ENCODE results near the gene AP2A2.

The AP2A2 gene

DNA sequence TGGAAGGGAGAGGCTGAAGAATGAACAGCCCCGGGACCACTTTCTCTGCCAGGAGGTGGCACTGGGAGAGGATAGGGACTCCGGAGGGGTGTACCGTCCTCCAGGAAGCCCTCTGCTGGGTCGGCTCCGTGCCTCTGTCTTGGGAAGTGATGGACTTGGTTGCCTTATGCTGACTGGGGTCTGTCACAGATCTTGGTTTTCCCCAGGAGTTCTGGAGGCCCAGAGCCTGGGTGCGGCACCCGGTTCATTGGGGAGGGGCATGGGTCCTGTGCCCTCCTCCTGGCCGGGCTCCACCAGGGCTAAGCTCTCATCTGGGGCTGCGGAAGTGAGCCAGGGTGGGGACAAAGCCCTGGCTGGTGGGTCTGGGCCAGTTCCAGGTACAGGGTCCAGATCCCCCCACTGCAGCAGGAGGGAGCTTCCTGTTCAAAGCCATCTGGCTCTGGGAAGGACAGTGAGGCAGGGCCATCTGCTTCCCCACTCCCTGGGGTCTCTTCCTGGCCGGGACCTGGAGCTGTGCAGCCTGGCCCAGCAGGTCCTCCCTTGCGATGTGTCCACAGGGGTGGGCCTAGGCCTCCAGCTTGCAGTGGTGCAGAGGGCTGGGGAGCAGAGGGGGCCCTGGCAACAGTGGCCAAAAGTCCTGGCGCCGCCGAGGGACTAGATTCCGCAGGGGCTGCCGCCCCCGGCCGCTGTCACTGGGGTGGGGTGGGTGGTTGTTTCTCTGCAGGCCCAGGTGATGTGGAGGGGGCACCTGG is 1.1 kb upstream of the AP2A2 start:
- DNase-seq (ENCODE audit: low read depth) = no peak

DNA sequence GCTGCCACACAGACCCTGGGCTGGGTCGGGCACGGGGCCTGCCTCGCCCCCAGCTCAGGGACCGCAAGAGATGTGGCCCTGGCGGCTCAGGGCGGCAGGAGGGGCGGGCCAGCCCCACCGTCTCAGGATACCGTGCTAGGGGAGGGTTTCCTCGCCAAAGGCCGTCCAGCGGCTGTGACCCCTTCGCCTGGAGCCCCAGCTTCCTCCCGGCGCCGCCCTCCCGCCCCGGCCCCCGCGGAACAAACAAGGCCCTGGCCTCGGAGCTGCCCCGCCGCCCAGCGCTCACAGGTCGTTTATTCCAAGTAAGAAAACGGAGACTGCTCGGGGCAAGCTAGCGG is 543 bp upstream of the AP2A2 start:
- DNase-seq (ENCODE audit: low read depth) = no peak

DNA sequence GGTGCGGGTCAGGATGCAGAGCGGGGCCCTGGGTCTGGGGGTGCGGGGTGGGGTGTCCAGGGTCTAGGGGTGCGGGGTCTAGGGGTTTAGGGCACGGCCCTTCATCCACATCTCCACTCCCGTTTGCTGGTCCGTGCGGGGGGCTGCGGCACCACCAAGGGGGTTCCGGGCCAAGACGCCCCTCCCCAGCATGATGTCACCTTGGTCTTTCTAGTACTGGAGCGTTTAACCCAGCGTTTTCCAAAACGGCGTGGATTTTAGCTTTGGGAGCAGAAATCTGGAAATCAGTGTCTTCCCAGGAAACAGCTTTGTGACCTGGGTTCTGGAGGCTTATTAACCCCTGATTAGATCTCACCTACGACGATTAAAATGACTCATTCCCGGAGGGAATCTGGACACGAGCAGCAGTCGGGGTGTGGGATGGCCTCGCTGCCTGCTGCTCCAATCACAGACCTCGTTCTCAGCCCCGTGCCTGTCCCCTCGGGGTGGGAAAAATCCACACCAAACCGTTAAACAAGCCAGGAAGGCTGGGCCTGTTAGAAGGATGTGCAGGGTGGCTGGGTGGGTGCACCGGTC is 759 bp downstream of the AP2A2 start:
- peak; percentile 64 for DNase-seq (ENCODE audit: low read depth)

DNA sequence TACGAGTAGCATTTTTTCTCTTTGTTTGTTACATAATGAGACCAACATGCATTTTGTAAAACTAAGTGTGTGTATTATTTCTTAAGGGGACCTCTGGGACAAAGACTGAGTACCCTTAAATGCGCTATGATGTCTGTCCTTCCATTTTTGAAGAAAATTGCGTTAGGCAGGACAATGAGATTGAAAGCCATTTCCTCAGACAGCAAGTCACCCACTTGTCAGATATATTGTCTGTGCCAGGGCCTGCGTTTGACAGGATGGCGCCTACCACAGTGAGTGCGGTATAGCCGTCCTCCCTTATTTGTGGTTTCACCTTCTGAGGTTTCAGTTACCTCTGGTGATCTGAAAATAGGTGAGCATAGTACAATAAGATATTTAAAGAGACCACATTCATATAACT is 2.2 kb downstream of the AP2A2 start:
- DNase-seq (ENCODE audit: low read depth) = no peak

DNA sequence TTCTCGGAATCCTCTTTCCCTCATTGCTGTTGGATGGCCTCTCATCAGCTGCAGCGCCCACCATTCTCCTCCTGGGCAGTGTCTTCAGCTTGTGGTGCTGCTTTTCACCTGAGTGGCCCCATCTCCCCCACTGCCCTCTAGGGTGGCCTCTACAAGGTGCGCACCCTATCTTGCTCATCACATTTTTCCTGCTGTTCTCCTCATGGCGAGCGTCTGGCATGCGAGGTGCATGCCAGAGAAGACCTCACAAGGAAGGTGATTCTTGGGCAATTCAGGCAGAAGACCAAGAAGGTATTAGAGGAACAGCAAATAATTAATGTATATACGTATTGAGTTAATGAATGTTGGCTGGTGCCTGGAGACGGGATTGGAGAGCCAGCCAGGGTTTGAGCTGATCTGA is 3.1 kb downstream of the AP2A2 start:
- DNase-seq (ENCODE audit: low read depth) = no peak

DNA sequence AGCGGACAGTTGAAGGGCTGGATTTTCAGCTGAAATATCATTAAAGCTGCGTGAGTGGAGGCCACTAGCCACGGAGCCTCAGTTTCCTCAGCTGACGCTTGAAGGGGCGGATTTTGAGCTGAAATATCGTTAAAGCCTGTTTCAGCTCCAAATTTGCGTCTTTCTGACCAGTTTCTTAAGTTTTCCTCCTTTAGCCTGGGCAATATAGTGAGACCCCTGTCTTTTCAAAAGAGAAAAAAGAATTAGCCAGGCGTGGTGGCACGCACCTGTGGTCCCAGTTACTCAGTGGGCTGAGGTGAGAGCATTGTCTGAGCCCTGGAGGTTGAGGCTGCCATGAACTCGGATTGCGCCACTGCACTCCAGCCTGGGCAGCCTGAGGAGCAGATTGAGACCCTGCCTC is 3.7 kb downstream of the AP2A2 start:
- DNase-seq (ENCODE audit: low read depth) = no peak

DNA sequence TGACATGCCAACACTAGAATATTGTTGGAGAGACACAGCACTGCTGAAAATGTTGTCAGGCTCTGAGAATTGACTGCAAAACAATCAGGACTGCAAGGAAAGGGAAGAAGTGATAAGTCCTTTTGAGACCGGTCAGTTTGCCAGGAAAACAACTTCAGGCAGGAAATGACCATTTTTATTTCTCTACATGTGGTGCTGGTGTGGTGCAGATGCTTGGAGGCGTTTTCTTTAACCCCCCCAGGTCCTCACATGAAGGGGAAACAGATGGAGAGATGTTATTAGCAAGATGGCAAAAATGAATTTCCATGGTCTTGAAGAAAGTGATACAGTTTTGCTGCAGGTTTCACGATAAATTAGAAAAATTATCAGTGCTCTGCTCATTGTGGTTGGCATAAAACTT is 5.7 kb downstream of the AP2A2 start:
- DNase-seq (ENCODE audit: low read depth) = no peak

DNA sequence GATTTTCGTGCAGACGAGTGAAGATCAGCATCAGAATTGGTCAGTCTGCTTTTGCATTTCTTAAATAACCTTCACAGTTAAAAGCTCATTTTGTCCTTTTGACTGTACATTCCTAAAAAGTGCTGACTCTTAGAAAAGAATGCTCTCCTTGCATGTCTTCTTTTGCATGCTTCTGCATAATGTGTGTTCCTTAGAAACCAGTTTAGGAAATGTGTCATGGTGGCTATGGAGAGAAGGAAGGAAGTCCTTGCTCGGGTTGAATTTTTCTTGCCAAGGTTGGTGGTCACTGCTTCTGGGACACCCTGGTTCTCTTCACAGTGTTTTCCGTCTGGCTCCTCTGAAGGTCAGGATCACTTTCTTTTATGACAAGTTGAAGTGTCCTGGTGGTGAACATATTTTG is 6.8 kb downstream of the AP2A2 start:
- DNase-seq (ENCODE audit: low read depth) = no peak

DNA sequence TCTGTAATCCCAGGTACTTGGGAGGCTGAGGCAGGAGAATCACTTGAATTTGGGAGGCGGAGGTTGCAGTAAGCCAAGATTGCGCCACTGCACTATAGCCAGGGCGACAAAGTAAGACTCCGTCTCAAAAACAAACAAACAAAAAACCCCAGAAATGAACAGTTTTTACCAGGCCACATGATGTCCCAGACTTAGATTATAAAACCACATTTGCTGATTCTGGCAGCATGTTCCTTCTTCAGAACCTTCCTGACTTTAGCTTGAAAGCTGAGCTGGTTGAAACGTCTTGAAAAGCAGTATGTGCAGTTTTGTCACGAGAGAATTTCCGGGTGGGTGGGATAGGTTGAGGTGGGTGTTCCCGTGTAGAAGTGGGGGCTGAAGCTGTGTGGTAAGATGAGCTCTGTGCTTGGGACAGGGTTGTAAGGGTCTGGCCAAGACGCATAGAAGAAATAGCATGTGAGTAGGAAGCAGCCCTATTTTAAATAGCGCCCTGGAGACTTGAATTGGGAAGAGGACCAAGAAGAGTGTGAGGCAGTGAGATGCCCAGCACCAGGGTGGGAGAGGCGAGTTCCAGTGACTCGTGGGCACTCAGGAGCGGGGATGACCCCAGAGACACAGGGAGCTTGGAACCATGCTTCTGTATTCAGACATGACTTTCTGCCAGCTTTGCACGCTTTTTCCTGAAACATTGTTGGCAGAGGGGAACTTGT is 7.6 kb downstream of the AP2A2 start:
- no peak for DNase-seq (ENCODE audit: low read depth)

DNA sequence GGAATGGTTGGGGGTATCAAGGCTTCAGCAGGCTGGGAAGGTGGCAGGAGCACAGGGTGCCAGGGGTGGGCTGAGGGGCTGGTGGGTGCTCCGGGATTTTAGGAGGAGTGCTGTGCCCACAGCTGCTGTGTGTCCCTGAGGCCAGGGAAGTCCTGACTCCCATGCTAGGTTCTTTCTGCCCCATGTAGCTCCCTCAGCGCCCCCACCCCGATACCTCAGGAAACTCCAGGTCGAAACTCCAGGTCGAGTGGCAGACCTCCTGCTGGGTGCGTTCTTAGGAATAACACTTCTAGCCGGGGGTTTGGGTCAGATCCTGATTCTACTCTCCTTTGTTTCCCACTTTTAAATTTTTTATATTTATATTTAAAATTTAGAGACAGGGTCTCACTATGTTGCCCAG is 8.3 kb downstream of the AP2A2 start:
- no peak for DNase-seq (ENCODE audit: low read depth)

DNA sequence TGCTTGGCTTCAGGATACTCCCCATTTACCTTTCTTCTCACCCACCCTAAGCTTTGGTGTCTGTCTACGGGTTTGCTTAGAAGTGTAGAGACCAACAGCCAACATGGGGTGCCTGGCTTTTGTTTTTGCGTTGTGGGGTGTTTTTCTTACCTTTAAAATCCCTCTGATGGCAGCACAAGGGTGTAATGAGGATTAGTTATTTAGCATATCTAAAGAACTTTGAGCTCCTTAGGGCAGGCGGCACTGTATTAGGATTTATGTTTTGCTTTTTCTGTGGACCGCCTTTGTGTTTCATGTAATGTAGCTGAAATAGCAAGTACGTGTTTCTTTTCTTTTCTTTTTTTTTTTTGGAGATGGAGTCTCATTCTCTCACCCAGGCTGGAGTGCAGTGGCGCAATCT is 8.9 kb downstream of the AP2A2 start:
- no peak for DNase-seq (ENCODE audit: low read depth)

DNA sequence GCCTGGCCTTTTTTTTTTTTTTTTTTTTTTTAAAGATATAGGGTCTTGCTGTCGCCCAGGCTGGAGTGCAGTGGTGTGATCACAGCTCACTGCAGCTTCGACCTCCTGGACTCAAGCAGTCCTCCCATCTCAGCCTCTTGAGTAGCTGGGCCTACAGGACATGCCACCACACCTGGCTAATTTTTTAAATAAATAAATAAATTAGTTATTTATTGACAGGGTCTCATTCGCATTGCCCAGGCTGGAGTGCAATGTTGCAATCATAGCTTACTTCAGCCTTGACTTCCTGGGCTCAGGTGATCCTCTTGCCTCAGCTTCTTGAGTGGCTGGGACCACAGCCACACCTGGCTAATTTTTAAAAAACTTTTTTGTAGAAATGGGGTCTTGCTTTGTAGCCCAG is 10.5 kb downstream of the AP2A2 start:
- DNase-seq (ENCODE audit: low read depth) = no peak

DNA sequence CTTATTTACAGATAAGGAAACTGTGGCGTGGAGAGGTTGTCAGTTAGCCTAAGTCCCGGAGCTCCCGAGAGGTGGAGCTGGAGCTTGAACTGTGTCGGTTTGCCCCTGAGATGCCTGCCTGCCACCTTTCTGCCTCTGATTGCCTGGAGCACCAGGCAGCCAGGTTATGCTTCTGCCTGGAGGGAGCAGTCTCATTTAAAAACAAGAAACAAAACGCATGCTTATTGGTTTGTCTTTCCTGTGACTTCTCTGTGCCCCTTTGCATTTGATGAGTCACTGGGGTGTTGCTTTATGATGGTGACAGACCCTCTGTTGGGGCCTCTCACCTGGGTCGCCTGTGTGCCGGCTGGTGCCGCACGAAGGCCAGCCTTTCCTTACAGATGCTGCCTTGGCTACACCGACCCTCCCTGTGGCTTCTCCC is 12.2 kb downstream of the AP2A2 start:
- DNase-seq (ENCODE audit: low read depth) = no peak

DNA sequence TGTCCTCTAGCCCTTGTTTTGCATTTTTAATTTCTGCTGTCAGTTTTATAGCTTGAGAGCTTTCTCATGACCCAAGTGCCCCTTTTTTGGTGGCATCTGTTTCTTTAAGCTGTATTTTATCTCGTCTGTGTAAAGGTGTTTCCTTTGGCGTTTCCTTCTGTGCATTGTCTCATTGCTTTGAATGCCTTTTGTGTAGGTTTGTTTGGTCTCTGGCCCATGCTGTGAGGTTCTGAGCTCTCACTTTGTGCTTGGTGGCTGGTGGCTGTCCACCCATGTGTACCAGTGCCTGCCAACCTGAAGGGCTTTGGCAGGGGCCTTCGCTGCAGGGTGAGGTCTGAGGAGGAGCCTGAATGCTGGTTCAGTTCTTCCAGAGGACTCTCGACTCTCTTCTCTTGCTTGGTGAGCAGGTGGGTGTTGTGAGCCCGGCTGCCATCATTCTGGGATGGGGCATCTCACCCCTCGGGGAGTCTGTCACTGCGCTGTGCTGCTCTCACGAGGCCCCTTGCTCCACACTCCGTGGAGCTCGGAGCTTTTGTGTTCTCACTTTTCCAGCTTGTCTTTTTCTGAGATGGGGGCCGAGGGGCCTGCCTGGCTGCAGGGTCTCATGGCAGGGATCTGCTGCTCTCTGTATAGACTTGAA is 14.9 kb downstream of the AP2A2 start:
- no peak for DNase-seq (ENCODE audit: low read depth)

DNA sequence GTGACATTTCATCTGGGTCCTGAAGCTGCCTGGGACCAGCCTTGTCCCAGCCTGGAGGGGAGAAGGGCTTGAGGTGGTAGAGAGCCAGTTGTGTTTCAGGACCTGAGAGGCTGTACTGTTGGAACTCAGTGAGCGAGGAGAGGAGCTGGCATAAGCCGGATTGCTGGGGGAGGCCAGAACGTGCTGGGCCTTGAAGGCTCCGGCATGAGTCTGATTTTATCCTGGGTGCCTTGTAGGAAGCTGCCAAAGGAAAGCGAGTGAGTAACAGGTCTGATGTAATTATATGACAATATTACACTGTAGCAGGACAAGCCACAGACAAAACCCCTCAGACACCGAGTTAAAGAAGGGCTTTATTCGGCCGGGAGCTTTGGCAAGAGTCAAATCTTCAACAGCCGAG is 17.2 kb downstream of the AP2A2 start:
- peak; percentile 83 for DNase-seq (ENCODE audit: low read depth)

DNA sequence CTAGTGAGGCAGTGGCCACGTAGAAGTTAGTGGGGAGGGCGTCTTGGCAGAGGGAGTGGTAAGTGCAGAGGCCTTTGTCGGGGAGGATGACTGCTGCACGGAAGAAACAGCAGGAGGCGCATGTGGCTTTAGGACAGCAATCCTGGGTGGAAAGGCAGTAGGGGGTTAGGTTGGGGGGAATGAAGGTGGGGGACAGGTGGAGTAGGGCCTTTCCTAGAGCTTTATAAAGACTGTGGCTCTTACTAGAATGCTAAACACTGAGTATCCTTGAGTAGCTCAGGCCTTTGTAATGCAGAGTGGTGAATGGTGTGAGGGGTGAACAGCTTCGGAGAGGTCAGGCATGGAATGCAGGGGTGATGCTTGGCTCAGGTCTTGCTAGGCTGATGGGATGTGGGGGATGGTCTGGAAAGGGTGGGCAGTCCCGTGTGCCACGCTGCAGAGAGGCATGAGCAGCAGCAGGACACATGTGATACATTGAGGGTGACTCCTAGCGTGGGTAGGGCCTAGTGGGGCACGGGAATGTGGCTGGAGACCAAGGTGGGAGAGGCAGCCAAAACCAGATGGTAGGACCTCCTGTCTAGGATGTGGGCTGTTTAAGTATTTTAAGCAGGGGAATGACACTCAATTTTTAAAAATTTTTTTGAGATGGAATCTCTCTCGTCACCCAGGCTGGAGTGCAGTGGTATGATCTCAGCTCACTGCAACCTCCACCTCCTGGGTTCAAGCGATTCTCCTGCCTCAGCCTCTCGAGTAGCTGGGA is 19.2 kb downstream of the AP2A2 start:
- DNase-seq (ENCODE audit: low read depth) = peak; percentile 74

DNA sequence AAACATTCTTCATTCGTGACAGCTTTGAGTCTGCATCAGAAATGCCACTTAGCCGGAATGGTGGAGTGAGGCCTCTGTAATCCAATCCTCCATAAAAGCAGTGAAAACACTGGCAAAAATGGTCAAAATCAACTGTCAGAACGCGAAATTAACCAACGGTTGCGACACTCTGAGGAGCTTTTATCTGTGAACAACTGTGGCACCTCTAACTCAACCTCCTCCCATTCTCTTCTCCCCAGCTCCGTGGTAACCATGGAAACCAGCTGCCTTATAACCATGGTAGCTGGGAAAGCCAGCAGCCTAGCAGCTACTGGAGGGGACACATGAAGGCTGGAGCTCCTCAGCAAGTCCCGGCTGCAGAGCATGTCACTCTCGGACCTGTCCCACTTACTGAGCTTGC is 20.3 kb downstream of the AP2A2 start:
- peak; percentile 81 for DNase-seq (ENCODE audit: low read depth)

DNA sequence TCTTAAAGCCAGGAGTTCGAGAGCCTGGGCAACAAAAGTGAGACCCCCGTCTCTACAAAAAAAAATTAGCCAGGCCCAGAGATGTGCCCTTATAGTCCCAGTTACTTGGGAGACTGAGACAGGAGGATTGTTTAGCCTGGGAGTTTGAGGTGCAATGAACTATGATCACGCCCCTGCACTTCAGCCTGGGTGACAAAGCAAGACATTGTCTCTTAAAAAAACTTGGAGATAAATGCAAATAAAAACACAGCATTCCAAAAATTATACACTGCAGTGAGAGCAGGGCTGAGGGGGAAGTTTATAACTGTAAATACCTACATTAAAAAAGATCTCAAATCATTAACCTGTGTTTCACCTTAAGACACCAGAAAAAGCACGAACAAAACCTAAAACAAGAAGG is 22.1 kb downstream of the AP2A2 start:
- no peak for DNase-seq (ENCODE audit: low read depth)

DNA sequence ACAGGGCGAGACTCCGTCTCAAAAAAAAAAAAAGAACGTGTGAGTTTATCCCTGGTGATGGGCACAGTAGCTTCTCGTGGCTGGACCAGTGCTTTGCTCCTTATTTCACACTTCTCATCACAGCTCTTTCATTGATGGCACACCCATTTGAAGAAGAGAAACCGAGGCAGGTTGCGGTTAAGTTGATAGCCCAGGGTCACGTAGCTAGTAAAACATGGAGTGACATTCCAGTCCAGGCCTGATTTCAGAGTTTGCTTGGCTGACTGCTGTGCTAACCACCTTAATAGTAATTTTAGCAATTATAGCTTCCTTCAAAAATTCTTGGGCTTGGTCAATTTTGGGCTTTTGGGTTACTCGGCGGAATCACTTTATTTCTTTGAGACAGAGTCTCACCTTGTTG is 25.8 kb downstream of the AP2A2 start:
- DNase-seq (ENCODE audit: low read depth) = no peak

DNA sequence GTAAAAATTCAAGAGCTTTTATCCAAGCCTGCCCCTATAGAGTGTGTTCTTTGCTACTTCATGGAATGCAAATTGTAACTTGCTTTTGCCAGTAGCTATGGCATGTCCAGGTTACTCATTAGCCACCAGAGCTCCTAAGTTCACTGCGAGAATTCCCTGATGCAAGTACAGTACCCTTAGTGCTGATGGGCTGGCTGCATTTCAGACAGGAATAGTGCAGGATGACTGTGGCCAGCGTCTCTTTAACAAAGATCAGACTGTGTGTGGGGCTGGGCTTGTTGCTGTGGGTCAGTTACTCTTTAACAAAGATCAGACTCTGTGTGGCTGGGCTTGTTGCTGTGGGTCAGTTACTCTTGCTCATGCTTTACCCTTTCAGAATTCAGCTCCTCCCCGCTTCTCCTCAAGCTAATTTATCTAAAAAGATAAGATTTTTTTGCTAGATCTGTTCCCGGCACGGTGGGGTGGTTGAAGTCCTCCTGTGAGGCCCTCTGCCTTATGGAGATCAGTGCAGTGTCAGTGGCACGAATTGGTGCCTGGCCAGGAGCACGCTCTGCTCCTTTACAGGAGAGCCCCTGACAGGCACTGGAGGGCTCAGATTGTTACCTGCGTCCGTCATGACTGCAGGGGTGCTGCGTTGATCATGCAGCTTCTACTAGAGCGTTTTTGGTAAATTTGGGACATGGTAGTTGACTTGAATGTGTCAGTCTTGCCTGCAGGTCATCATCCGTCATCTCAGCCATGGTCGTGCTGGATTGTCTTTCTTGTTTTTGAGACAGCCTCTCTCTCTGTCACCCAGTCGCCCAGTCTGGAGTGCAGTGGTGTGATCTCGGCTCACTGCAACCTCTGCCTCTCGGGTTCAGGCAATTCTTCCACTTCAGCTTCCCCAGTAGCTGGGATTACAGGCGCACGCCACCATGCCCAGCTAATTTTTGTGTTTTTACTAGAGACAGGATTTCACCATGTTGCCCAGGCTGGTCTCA is 27.0 kb downstream of the AP2A2 start:
- DNase-seq (ENCODE audit: low read depth) = peak; percentile 60

DNA sequence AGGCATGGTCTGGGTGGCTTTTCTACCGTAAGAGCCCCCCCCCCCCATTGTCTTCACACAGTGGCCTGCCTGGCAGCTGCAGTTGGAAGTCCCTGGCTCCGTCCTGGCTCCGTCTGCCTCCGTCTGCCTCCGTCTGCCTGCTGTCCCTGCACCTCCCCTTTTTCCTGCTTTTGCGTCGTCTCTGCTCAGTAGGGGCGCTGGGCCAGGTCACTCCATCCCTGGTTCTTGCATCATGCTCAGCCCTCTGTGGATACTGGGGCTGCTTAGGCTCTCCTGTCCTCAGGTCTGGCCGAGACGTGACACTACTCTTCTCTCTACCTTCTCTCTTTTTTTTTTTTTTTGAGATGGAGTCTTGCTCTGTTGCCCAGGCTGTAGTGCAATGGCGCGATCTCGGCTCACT is 27.8 kb downstream of the AP2A2 start:
- no peak for DNase-seq (ENCODE audit: low read depth)

Measured in amniotic epithelial cell (primary cell).